Globus pallidus (tissue), 1 donor: ENCODE results near the gene NTM.
A peak's percentile ranks its signal among the peaks of the same experiment; 100 is the strongest.
"Not testable (repeated sequence)": the region's sequence is repeated elsewhere in the genome, so short reads cannot be mapped to it uniquely, and the experiment has no call there.

ENCODE experiments used
- DNase-seq: peaks from one replicate; pipeline ENCODE4 v3.0.0-alpha.2; 2015; ENCODE audit warnings: low spot score

The NTM gene

GRCh38 chr11:131370090-131370751, at the start of gene NTM:
Gene NTM, plus strand, starts transcription at chr11:131370615.
- peak; percentile 93 for DNase-seq

- DNase-seq: no peak
Measured at GRCh38 chr11:131324921-131325570, 45.4 kb upstream of the NTM start.

GRCh38 chr11:131326829-131327228, 43.6 kb upstream of the NTM start:
- no peak for DNase-seq

GRCh38 chr11:131327421-131327820, 43.0 kb upstream of the NTM start:
- no peak for DNase-seq

- DNase-seq: no peak
Measured at GRCh38 chr11:131328843-131329242, 41.6 kb upstream of the NTM start.

- no peak for DNase-seq
Measured at GRCh38 chr11:131331010-131331409, 39.4 kb upstream of the NTM start.

GRCh38 chr11:131331546-131331945, 38.9 kb upstream of the NTM start:
- no peak for DNase-seq

- no peak for DNase-seq
Measured at GRCh38 chr11:131334601-131335000, 35.8 kb upstream of the NTM start.

- DNase-seq: not testable (repeated sequence)
Measured at GRCh38 chr11:131341900-131342299, 28.5 kb upstream of the NTM start.

- not testable (repeated sequence) for DNase-seq
Measured at GRCh38 chr11:131342442-131342841, 28.0 kb upstream of the NTM start.

- DNase-seq: no peak
Measured at GRCh38 chr11:131345406-131345805, 25.0 kb upstream of the NTM start.

- no peak for DNase-seq
Measured at GRCh38 chr11:131349368-131350086, 20.9 kb upstream of the NTM start.

- DNase-seq: no peak
Measured at GRCh38 chr11:131350872-131351271, 19.5 kb upstream of the NTM start.

GRCh38 chr11:131351848-131352247, 18.6 kb upstream of the NTM start:
- no peak for DNase-seq

GRCh38 chr11:131353766-131354165, 16.6 kb upstream of the NTM start:
- no peak for DNase-seq

GRCh38 chr11:131354251-131354701, 16.1 kb upstream of the NTM start:
- peak; percentile 63 for DNase-seq

GRCh38 chr11:131356206-131356605, 14.2 kb upstream of the NTM start:
- no peak for DNase-seq

- no peak for DNase-seq
Measured at GRCh38 chr11:131365329-131365930, 5.0 kb upstream of the NTM start.

GRCh38 chr11:131370901-131371790, 731 bp downstream of the NTM start:
- peak; percentile 65 for DNase-seq

GRCh38 chr11:131371791-131372104, 1.3 kb downstream of the NTM start:
- peak; percentile 50 for DNase-seq

- no peak for DNase-seq
Measured at GRCh38 chr11:131372234-131372962, 2.0 kb downstream of the NTM start.
